ENCODE measurements around the gene PIEZO1.

The PIEZO1 gene

DNA sequence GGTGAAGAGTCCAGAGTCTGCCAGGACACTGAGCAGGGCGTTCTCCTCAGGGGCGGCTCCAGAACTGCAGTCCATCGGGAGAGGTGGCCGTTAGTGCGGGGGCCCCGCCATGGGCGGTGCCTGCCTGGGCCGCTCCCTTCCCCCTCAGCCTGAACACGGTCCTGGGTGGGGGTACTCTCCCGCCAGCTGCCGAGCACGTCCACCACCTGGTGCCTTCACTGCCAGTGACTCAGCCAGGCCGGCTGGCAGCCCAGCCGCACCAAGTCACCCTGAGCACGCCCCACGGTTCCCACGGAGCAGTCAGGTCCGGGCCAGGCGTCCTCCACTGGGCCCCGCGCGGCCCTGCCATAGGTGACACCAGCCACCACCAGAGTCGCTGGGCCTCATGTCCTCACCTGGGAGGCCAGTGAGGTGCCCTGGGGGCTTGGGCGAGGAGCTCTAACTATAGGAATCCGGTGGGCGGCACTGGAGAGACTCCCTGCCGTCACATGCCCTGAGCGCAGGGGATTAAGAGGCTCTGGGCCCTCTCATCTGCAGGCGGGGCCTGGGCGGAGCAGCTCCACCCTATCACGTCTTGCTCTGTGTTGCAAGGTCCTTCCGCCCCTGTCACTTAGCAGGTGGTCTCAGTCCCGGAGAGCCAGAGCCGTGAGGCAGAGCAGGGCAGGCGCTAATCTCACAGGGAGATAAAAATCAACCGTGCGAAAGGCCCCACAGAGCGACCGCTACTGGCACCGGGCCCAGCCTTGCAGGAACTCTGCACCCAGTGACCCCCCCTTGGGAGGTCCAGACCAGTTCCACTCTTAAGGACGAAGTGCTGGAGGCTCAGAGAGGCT lies 14.3 kb downstream of the PIEZO1 start:
- in situ Hi-C loops (cut with MboI; ENCODE audit: low sequenced_read_pairs), result no loop called here

DNA sequence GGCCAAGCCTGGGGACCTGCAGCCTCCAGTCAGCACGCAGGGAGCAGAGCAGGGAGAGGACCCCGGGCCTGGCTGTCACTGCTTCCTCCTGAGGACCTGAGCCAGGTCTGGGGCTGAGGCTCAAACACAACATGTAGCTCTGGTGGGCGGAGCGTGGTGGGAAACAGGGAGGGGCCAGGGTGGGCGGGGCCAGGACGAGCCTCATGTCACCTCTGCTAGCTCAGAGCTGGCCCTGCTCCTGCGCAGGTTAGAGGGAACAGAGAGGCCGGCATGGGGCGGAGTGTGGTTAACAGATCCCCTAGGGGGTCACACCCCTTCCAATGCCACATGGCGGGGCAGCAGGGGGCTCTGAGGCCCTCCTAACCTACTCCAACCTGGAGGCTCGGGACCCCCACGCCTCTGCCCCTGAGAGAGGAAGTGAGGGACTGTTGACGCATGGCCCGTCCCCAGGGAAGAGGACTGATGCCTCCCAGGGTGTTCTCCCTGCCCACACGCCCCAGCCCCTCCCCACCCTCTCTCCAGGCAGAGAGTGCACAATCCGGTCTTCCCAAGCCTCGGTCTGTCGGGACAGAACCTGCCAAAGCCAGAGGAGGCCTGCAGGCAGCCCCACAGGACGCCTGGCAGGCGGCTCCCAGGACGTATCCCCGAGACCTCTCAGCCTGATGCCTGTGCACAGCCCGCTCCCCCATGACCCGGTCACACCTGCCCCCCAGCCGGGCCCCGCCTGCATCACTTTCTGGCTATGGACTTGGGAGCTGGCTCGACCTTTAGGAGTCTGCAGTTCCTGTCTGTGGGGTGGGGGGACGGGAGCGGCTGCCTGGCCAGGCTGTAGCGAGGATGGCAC lies 15.2 kb downstream of the PIEZO1 start:
- in situ Hi-C loops (cut with MboI; ENCODE audit: low sequenced_read_pairs), result no loop called here

DNA sequence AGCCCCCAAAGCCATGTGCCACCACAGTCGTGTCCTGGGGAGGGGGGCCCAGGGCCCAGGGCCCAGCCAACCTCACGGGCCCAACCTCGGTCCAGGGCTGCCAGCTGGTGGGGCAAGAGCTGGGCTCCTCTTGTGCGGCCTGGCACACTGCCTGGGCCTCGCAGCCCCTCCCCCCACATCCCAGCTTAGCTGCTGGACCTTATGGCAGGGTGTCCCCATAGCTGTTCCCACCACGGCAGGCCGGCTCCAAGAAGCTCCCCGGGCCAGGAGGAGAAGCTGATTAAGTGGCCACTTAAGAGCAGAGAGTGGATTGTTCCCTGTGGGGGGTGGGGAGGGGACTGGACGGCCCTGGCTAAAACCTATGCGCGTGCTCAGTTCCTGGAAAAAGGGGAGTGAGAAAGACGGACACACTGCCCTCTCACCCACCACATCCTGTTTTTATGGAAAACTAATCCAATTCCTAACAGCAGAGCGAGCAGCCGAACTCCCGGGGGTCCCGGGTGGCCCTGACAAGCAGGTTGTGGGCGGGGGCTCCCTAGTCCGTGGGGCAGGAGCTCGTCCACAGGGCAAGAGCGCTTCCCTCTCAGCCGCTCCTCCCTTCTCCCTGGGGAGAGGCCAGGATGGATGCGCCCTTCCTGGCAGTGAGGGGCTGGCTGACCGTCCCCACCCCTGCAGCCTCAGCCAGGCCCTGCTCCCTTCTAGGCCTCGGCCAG lies 16.8 kb downstream of the PIEZO1 start:
- in situ Hi-C loops (cut with MboI; ENCODE audit: low sequenced_read_pairs), result no loop called here

DNA sequence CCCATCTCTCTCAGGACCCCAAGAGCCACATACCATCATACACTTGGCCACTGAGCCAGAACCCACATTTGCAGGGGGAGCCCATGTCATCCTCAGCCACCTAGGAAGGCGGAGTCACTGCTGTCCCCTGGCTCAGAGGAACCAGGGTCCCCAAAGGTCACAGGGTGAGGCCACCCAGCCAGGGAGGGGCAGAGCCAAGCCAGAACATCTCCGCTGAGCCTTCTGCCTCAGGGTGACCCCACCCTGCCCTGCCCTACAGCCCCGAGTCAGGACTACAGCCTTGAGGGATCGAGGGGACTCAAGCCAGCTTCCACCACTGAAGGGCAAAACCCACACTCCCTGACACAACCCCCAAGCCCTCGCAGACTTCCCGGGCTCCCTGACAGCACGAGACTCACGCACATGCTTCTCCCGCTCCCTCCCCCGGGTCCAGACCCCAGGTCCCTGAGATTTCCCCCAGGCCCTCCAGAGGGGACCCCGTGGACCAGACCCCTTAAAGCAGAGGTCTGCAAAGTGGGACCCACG lies 17.4 kb downstream of the PIEZO1 start:
- in situ Hi-C loops (cut with MboI; ENCODE audit: low sequenced_read_pairs), result no loop called here

DNA sequence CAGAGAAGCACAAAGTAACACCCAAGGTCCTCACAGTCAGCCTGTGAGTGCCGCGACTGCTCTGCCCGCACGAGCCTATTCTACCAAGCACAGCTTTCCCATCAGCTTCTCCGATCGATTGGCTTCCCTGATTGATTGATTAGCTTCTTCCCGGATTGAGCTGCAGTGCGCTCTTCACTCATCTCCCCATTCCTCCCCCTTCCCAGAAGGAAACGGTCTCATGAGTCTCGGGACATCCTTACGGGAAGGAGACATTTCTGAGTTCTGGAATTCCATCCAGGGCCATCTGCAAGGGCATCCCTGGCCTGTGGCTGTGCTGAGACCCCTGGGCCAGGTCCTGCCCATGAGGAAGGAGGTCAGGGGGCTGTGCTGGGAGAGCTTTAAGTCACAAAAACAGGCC lies 18.0 kb downstream of the PIEZO1 start:
- in situ Hi-C loops (cut with MboI; ENCODE audit: low sequenced_read_pairs), result no loop called here

DNA sequence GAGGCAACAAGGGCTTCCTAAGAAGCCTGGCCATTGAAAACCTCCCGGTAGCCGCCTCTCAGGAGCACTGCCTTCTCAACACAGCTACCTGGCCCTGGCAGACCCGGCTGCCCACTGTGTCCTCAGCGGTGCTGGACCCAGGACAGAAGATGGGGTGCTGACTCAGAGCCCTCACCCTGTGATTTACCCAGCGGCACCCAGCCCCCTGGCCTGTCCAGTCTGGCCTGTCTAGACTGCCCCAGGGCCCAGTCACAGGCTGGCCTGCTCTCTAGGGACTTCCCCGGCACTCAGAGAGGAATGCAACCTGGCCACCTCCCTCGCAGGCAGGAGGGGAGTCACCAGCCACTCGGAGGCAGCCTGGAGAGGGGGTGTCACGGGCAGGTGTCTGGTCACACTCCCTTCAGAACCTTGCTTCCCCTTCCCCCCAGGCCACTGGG lies 20.1 kb downstream of the PIEZO1 start:
- in situ Hi-C loops (cut with MboI; ENCODE audit: low sequenced_read_pairs), result no loop called here

DNA sequence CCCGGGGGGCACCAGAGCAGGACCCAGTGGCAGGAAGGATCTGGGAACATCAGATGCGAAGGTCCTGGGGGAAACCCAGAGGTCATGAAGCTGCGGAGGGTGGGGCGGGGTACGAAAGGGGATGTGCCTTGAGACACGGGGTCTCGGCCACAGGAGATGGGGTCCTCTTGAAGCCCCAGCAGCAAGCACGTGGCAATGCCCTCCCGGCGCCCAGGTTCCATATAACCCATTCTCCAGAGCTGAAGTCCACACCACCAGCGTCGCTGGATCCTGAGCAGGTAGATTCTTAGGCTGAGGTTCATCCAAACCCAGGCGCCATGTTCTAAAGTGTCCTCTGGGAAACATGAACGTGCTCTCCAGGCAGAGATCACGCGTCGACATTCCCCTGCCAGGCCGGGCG lies 20.9 kb downstream of the PIEZO1 start:
- in situ Hi-C loops (cut with MboI; ENCODE audit: low sequenced_read_pairs), result no loop called here

DNA sequence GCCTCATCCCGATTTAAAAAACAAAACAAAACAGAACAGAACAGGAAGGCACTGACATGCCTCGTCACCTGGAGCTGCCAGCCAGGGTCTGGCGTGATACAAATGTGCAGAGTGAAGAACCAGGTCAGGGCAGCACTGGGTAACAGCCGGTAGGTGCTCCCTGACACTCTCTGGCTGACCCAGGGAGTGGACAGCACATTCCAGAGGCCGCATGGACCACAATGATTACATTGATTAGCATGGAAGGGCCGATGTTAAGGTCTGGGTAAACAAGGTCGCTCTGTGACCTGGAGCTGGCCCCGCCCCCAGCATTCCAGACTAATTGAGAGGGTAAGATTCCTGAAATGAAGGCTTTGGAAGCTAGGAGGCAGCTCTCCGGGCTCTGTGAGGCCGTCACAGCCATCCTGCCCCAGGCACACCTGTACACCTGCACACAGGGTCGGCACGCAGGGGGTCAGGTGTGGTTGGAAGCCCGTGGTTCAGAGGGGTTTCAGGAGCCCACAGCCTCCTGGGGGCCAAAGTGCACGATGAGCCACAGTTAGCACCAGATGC lies 21.4 kb downstream of the PIEZO1 start:
- in situ Hi-C loops (cut with MboI; ENCODE audit: low sequenced_read_pairs), result no loop called here

DNA sequence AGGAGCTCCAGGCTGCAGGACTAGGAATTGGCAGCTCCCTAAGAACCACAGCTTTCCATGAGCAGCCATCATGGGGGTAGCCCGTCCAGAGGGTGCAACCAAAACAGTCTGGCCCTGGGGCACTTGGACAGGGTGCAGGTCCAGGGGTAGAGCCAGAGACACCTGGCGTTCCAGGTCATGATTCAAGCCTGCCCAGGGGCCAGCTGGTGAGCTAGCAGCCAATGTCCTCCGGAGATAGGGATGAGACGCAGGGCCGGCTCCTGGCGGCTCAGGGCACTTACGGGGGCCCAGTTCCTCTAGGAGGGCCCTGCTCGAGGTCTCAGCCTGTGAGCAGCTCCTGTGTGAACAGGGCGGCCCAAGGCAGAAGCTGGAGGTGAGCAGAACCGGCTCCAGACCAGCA lies 22.1 kb downstream of the PIEZO1 start:
- in situ Hi-C loops (cut with MboI; ENCODE audit: low sequenced_read_pairs), result no loop called here

DNA sequence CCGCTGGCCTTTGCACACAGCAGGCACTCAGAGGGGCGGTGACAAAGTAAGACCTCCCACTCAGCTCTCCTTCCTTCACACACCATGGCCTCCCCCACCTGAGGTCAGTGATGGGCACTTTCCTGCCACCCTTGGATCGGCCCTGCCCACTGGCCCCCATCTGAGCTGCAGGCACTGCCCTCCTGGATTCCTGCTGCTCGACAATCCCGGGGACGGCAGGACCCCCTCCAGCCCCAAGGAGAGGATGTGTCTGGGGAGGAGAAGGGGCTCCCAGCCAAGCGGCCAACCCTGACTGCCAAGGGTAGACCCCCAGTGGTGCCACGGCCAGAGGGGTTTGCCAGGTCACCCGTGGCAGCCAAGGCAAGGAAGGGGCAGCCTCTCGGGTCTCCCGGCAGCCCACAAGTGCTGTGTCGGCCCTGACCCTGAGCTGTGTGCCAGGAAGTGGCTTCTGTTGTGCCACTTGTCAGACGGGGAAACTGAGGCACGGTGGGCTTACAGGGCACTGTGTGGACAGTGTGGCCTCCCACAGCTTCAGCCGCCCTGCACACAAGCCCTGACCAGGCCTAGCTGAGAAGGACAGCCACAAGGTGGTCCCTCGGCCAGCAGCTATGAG lies 22.7 kb downstream of the PIEZO1 start:
- in situ Hi-C loops (cut with MboI; ENCODE audit: low sequenced_read_pairs), result no loop called here

DNA sequence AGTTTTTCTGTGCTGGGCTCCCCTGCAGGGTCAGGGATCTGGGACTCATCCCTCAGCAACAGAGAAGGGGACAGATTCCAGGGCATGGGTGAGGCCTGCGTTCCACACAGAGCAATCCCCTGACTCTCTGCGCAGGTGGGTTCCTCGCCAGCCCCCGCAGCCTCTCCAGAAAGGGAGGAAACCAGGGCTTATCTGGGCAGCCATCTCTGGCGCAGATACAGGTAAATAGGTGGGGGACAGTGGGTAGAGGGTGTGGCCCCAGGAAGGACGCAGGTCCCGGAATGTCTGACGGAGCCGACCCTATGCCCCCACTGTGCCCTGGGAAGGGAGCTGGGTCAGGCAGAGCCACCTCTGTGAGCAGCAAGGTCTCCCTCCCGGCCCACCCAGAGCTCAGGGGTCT lies 23.2 kb downstream of the PIEZO1 start:
- in situ Hi-C loops (cut with MboI; ENCODE audit: low sequenced_read_pairs), result no loop called here

DNA sequence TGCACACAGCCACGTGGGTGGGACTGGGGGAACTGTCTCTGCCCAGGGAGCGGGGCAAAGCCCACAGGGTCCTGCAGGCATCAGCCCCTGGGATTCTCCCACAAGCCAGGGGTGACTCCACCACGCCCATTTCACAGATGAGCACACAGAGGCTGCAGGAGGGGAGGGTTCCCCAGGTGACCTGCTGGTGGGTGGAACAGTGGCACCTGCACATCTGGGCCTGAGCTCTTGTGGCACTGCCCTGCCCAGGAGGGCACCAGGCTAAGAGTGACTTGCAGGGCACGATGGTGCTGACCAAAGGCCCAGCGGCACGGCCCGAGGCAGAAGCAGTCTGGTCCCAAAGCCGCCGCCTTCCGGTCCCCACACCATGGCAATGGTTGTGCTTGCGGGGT lies 23.9 kb downstream of the PIEZO1 start:
- in situ Hi-C loops (cut with MboI; ENCODE audit: low sequenced_read_pairs), result no loop called here

DNA sequence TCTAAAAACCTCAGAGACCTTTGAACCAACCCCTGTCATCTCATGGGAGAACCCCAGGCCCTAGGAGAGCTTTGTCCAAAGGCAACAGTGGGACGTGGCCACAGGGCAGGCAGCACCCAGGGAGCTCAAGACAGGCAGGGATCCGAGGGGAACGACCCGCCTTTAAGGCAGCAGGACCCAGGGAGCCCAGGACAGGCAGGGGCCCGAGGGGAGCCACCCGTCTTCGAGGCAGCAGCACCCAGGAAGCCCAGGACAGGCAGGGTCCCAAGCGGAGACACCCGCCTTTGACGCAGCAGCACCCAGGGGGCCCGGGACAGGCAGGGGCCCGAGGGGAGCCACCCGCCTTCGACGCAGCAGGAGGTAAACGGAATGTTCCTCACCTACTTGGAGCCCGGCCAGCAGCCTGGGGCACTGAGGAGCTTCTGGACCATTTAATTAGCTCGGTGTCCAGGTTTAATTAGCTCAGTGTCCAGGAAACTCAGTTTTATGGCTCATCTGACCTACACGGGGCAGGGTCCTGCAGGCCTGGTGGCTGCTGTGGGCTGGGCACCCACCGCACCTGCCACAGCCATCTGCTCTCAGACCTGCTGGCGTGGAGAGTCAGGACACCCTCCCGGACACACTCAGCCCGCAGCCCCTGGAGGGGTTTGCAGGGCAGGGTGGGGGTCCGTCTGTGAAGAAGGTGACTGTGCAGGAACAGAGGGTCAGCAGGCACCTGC lies 24.4 kb downstream of the PIEZO1 start:
- in situ Hi-C loops (cut with MboI; ENCODE audit: low sequenced_read_pairs), result no loop called here

DNA sequence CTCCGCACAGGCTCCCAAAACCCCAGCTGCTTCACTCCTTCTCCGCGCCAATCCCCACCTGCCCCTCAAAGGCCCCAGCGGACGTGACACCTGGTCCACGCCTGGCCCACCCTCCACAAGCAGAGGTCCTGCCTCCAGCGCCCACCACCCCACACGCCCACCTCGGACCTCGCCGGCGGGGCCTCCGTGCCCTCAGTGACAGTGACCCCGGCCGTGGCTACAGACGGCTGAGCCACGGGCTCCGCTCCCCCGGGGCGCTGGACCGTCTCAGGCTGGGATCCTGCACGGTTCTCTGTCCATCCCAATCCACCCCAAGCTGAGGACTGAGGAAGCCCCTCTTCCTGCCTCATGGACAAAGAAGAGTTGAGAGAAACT lies 25.1 kb downstream of the PIEZO1 start:
- in situ Hi-C loops (cut with MboI; ENCODE audit: low sequenced_read_pairs), result no loop called here

DNA sequence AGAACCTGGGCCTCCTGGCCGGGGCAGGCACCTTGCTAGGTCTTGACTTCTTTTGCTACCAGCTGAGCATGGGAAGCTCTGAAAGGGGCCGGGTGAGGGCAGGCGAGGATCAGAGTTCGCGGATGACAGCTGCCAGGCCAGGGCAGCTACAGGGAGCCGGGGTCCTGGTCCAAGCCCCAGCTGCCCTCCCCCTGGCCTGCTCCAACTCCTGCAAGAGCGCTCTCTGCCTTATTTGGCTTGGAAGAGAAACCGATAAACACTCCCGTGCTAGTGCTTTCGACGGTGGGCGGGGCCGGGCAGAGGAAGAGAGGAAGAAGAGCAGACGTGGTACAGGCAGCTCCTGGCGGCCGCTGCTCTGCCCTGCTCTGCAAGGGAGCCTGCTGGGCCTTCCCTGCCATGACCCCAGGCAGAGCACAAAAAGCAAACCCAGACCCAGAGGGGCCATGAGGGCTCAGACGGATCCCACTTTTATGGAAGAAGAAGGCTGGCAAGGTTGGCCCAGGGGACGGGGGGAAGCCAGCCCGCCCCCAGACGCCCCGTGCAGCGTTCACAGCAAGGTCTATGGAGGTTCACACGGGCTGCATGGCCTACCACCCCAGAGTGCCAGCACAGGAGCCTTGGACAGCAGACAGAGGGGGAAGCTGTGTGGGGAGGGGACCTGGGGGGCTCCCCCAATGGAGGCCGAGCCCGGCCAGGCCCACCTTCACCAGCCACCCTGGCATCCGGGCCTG lies 25.6 kb downstream of the PIEZO1 start:
- in situ Hi-C loops (cut with MboI; ENCODE audit: low sequenced_read_pairs), result no loop called here

DNA sequence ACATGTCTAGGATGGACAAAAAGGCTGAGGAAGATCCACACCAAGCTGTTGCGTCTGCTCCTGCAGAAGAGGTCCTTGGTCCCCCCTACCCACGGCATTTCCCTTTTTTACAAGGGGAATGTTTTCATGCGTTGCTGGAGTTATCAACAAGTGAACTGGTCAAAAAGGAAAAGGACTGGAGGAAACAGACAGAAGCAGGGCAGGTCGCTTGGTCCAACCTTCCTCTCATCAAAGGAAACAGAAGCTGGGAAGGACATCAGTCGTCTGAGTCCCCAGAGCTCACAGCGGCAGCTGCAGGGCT lies 26.1 kb downstream of the PIEZO1 start:
- in situ Hi-C loops (cut with MboI; ENCODE audit: low sequenced_read_pairs), result no loop called here

DNA sequence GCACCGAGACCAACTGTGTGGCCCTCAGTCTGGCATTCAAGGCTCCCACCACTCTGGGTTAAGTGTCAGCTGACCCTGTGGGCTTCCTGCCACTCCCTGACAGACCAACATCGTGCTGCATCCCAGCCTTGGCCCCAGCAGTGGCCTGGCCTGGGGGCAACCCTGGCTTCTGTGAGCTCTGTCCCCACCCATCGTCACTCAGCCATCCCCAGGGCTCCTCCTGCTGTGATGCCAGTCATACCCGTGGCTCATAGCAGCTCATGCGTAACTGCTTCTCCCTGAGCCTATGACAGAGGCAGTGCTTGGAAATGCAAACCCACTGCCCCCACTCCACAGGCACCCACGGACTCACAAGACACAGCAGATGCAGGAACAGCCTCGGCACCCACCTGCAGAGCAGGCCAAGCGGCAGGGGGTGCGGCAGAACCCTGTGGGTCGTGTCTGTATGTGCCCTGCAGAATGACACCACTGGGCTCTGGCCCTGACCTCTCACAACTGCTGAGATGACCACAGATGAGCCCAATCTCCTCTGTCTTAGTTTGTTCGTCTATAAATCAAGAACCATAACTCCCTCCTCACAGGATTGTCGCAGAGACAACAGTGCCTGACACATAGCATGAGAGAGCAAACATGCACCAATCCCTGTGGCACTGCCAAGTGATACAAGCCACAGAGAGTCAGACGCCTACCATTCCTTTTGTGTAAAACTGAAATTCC lies 26.6 kb downstream of the PIEZO1 start:
- in situ Hi-C loops (cut with MboI; ENCODE audit: low sequenced_read_pairs), result no loop called here

DNA sequence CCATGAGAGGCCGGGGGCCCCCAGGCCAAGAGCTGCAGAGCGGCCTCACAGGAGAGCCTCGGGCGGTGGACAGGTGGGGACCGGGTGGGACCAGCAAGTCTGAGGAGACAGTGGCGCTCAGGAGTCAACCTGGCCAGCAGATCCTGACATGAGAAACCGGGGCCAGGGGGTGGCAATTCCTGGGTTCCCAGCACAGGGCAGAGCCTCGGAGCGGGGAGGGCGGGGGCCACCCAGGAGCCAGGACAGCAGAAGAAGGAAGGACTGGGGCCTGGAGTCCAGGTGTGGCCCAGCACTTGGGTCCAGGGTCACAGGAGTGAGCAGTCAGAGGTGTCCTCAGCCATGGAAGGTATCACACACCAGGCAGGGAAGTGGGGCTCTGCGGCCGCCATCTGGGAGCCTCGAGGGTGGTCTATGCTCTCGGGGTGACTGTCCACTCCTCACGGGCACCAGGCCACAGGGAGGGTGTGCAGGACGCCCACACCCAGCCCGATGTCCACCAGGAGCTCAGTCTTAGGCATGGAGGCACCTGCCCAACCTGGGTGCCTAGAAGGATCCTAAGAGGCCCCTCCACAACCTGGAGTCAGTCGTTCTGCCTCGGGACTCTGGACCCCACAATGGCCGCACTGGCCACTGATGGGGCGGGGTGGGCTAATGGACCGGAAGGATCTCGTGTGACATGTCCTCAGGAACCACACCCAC lies 29.1 kb downstream of the PIEZO1 start:
- in situ Hi-C loops (cut with MboI; ENCODE audit: low sequenced_read_pairs), result no loop called here

Measured in HL-60/S4 treated with retinoic acid at 250 ng/mL for 4 days and 3 days (cell line).